Pancreas (tissue), 10 donors: ENCODE data around the gene RBMS2. TPM values are rescaled to one million over a fixed set of nuclear protein-coding genes. Genes with fewer than 3 reads are reported as not detected.

ENCODE experiments used
- ATAC-seq, 4 donors: fragments of 200-7000 bp; cut with Tn5 transposase; one replicate each; pipeline versions ENCODE4 v1.8.0 to v1.9.1; 2020; ENCODE audit warnings: mild to moderate bottlenecking in 4 of 4, moderate library complexity in 4 of 4
- DNase-seq, 6 donors: peaks; one replicate each; pipeline ENCODE4 v3.0.0-alpha.2; 2020
- FAIRE-seq: peaks from 2 replicates; lab custom pipeline; 2012; peaks lifted over from hg19 to GRCh38; lab: Jason Lieb, UNC
- H3K27ac ChIP-seq, 4 donors: fragments of 200-600 bp; sonication (generic); 1 replicate in 3 of 4; 2 replicates in 1 of 4; pipeline versions ENCODE4 v1.5.0 to v1.8.0; 2020
- H3K27me3 ChIP-seq, 4 donors: fragments of 200-600 bp; one replicate each; pipeline ENCODE4 v1.8.0; 2021
- H3K36me3 ChIP-seq, 3 donors: fragments of 200-600 bp; sonication (generic) in 1 of 3; one replicate each; pipeline versions ENCODE4 v1.5.0 to v1.8.0; 2020 to 2021
- H3K4me1 ChIP-seq, 3 donors: fragments of 200-600 bp; one replicate each; pipeline ENCODE4 v1.8.0; 2021
- H3K4me3 ChIP-seq, 4 donors: fragments of 200-600 bp; sonication (generic) in 2 of 4; one replicate each; pipeline versions ENCODE4 v1.5.0 to v1.8.0; 2020 to 2021
- H3K9me3 ChIP-seq, 4 donors: fragments of 200-600 bp; one replicate each; pipeline ENCODE4 v1.8.0; 2021
- WGBS, 2 donors: extraction: QIAGEN DNeasy Blood & Tissue Kit; methylation state at CpG; one replicate each; pipeline ENCODE4 v1.1.7; 2013; 5-methylcytosine and 5-hydroxymethylcytosine counted together
- intact Hi-C, 3 donors: fragments of 100-400 bp; cut with DNase I; formaldehyde crosslinking; loops; one replicate each; pipeline versions ENCODE4 v1.11.1 to v1.14.2; 2022
- polyA plus RNA-seq, 2 donors: library from polyadenylated mRNA; stranded (reverse); fragments of 200-250 nt; gene quantifications; one replicate each; pipeline ENCODE4 v1.2.3, GENCODE V29; 2013
- total RNA-seq, 6 donors: library from RNA; stranded (reverse); fragmentation: NEBNext Ultra II Directional in 4 of 6; extraction: Animal tissue kit (Norgen Biotek cat#: 25700) in 4 of 6; gene quantifications; one replicate each; pipeline versions ENCODE4 v1.2.1 to v1.2.4, GENCODE V29; 2021 to 2023
- TF ChIP-seq, protein P1 (sequence below), 4 donors: fragments of 200-600 bp; sonication (generic) in 3 of 4; IDR thresholded peaks; one replicate each; pipeline versions ENCODE4 v1.5.0 to v1.8.0; 2021; ENCODE audit warnings: antibody characterized with exemption in 4 of 4
- donor health status: healthy with polysubstance abuse.
- donor health status: DM: no; HTN: no; CAD: no; lungs with moderate emphysema.
- donor health status: DM: no; HTN: no; CAD: no.
- donor health status: control.
- donor health status: control.
- donor health status: Bipolar disorder and iron deficiency.
- donor health status: DM: yes; HTN: yes; CAD: no.
- donor health status: DM: no; HTN: no; CAD: no.
- donor health status: DM: no; HTN: no; CAD: no.
- donor health status: DM: yes; HTN: yes; CAD: no.

The RBMS2 gene
- total and polyA plus RNA-seq, 8 donors = 5.4 to 30.8 (median 10.4) TPM

DNA sequence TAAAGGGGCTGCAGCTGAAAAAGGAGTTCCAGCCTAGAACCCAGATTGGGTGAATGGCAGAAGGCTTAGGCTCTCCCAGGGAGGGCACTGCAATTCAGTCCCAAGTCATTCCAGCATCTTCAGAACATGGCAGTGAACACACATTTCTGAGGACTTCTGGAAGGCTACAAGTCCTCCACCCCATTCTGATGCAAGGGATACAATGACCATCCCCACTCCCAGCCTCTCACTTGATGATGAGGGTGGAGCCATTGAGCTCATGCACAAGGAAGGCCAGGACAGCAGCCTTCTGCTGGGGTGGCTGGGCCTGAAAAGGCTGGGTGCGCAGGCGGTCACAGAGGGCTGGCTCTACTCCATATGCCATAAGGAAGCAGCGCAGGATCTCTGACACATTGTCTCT is 82.7 kb downstream of the RBMS2 start:
- no peak for ATAC-seq
- Histone ChIP-seq H3K4me1 (no peaks in the 10 kb centered on the region), H3K4me3 (no peak overlapping the region), H3K27me3 (no peaks in the 10 kb centered on the region), H3K36me3 (peaks cover 28 to 100% (median 90%) of the 10 kb centered on the region in 3 donors), H3K27ac (no peak overlapping the region), H3K9me3 (no peaks in the 10 kb centered on the region)
- TF ChIP-seq, protein P1, sequence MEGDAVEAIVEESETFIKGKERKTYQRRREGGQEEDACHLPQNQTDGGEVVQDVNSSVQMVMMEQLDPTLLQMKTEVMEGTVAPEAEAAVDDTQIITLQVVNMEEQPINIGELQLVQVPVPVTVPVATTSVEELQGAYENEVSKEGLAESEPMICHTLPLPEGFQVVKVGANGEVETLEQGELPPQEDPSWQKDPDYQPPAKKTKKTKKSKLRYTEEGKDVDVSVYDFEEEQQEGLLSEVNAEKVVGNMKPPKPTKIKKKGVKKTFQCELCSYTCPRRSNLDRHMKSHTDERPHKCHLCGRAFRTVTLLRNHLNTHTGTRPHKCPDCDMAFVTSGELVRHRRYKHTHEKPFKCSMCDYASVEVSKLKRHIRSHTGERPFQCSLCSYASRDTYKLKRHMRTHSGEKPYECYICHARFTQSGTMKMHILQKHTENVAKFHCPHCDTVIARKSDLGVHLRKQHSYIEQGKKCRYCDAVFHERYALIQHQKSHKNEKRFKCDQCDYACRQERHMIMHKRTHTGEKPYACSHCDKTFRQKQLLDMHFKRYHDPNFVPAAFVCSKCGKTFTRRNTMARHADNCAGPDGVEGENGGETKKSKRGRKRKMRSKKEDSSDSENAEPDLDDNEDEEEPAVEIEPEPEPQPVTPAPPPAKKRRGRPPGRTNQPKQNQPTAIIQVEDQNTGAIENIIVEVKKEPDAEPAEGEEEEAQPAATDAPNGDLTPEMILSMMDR (IDR thresholded peaks at IDR 0.05) = no peak
- intact Hi-C loops = no loop called here
- WGBS, 2 donors = 97 to 99% methylated on average over 3 of the region's 3 CpGs
- no peak for DNase-seq
- FAIRE-seq = no peak

DNA sequence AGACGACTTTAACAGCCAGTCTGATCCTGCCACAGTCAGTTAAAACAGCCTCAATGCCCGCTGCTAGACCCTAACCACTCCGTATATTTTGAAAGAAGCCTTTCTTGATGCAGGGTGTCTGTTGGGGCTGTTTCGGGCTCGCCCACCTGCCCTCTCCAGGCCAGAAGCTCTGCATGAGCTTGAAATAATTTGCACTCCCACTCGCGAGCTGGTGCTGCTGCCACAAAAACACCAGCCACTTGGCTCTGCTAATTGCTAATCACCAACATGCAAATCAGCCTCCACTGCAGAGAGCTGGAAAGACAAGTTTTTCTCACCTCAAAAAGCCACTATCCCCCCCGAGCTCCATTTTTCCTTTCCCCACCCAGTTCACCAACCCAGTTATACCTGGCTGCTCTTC is 93.0 kb downstream of the RBMS2 start:
- FAIRE-seq (no peak), DNase-seq (no peak), ATAC-seq (no peak)
- Histone ChIP-seq H3K4me1 (no peaks in the 10 kb centered on the region), H3K27me3 (no peaks in the 10 kb centered on the region), H3K27ac (no peak overlapping the region), H3K9me3 (no peaks in the 10 kb centered on the region), H3K36me3 (peaks cover 7 to 75% (median 70%) of the 10 kb centered on the region in 3 donors), H3K4me3 (no peak overlapping the region)
- 84 to 89% methylated on average over 8 of the region's 8 CpGs for WGBS, 2 donors
- TF ChIP-seq, protein P1 (IDR thresholded peaks at IDR 0.05) = no peak
- intact Hi-C loops = no loop called here

DNA sequence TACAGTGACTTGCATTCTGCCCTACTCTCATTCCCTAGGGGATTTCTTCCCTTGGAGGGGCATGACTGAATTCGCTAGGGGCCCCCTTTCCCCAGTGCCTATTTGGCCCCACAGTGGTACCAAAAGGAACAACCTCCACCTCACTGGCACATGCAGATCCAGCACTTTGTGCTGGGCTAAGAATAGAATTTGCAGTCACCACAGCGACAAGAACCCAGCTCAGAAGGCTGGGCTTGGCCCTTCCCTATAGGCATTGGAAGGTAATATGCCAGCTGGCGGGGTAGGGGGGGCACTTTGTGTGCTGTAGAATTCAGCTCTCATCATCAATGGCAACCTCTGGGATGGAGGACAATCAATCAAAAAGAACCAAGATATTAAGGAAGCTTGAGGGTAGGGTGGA is 94.6 kb downstream of the RBMS2 start:
- no peak overlapping the region for H3K27ac ChIP-seq
- H3K4me1 ChIP-seq = no peaks in the 10 kb centered on the region
- no peak for ATAC-seq
- peaks cover 7 to 66% (median 53%) of the 10 kb centered on the region in 3 donors for H3K36me3 ChIP-seq
- no peaks in the 10 kb centered on the region for H3K27me3 ChIP-seq
- TF ChIP-seq, protein P1 (IDR thresholded peaks at IDR 0.05) = no peak
- intact Hi-C loops = no loop called here
- no peaks in the 10 kb centered on the region for H3K9me3 ChIP-seq
- DNase-seq = no peak
- H3K4me3 ChIP-seq = no peak overlapping the region
- WGBS, 2 donors = 94 to 98% methylated on average over 3 of the region's 3 CpGs
- no peak for FAIRE-seq

DNA sequence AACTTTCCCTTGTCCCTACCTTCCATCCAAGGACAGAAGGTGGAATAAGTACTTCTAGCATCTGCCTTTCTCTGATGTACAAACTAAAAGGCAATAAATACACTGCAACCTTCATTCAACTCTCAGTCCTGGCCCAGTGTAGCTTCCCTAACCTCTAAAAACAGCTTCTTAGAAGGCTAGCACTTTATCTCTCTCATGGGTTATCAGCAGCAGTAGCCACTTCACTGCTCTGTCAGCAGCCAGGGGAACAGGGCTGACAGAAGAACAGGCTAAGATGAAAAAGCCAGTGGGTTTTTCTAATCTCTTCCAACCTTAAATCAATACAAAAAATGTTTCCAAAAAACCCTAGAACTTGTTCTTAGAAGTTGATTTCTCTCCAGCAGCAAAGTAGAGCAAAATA is 95.3 kb downstream of the RBMS2 start:
- intact Hi-C loops = no loop called here
- FAIRE-seq (no peak), DNase-seq (no peak), ATAC-seq (no peak)
- Histone ChIP-seq H3K4me3 (no peak overlapping the region), H3K4me1 (no peaks in the 10 kb centered on the region), H3K36me3 (peaks cover 3 to 60% (median 47%) of the 10 kb centered on the region in 3 donors), H3K27me3 (no peaks in the 10 kb centered on the region), H3K27ac (no peak overlapping the region), H3K9me3 (no peaks in the 10 kb centered on the region)
- TF ChIP-seq, protein P1 (IDR thresholded peaks at IDR 0.05) = no peak

DNA sequence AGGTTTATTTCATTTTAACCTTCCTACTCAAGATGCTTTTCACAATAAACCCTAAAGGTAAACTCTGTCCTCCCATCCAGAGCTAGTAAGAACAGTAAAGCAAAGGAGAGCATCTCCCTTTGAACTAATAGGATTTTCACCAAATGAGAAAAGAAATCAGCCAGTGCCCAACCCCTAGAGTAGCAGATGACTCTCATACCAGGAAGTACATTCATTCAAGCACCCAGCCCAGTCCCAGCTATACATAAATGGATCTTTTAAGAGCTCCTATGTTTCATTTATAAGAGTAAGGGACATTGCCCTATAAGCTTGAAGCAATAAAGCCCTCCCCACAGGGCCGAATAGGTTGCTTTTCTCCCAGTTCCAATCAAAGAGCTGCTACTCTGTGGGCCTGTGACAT is 100.9 kb downstream of the RBMS2 start:
- TF ChIP-seq, protein P1 (IDR thresholded peaks at IDR 0.05) = no peak
- ATAC-seq = no peak
- WGBS, 2 donors = 85 to 92% methylated on average over 1 of the region's 1 CpG
- intact Hi-C loops = no loop called here
- no peaks in the 10 kb centered on the region for H3K9me3 ChIP-seq
- H3K36me3 ChIP-seq = peaks cover 0 to 8% (median 0%) of the 10 kb centered on the region in 3 donors
- DNase-seq = no peak
- no peak overlapping the region for H3K4me3 ChIP-seq
- no peaks in the 10 kb centered on the region for H3K27me3 ChIP-seq
- FAIRE-seq = no peak
- H3K4me1 ChIP-seq = peaks cover 0 to 5% (median 0%) of the 10 kb centered on the region in 3 donors
- H3K27ac ChIP-seq = no peak overlapping the region
